GM23338 (cell line): Measurements from ENCODE around the gene MT1H. TPM values are rescaled to one million over a fixed set of nuclear protein-coding genes. Genes with fewer than 3 reads are reported as not detected.

Source experiments
- ATAC-seq: fragments of 200-7000 bp; cut with Tn5 transposase; 3 replicates; pipeline ENCODE4 v1.9.1; 2020
- DNase-seq: peaks from one replicate; pipeline ENCODE4 v3.0.0-alpha.2; 2015; ENCODE audit warnings: low spot score
- H2AFZ ChIP-seq: fragments of 200-600 bp; sonication (generic); 2 replicates; pipeline ENCODE4 v1.8.0; 2016; ENCODE audit warnings: antibody characterized with exemption, mild to moderate bottlenecking, moderate library complexity
- H3F3A ChIP-seq: fragments of 200-600 bp; sonication (generic); replicated peaks from 2 replicates; pipeline ENCODE4 v1.8.0; 2017; ENCODE audit warnings: antibody characterized with exemption, mixed run types, low read depth
- H3K27ac ChIP-seq: fragments of 200-600 bp; sonication (generic); 2 replicates; pipeline ENCODE4 v1.6.1; 2016; ENCODE audit warnings: low read depth
- H3K27me3 ChIP-seq: fragments of 200-600 bp; sonication (generic); 2 replicates; pipeline ENCODE4 v1.8.0; 2016; ENCODE audit warnings: mild to moderate bottlenecking, mixed run types, moderate library complexity; ENCODE audit not compliant: insufficient read depth
- H3K36me3 ChIP-seq: fragments of 200-600 bp; sonication (generic); 2 replicates; pipeline ENCODE4 v1.8.0; 2016; ENCODE audit warnings: mild to moderate bottlenecking; ENCODE audit not compliant: insufficient read depth
- H3K4me1 ChIP-seq: fragments of 200-600 bp; sonication (generic); 2 replicates; pipeline ENCODE4 v1.8.0; 2016; ENCODE audit warnings: mild to moderate bottlenecking, moderate library complexity; ENCODE audit not compliant: insufficient read depth
- H3K4me2 ChIP-seq: fragments of 200-600 bp; sonication (generic); 2 replicates; pipeline ENCODE4 v1.7.1; 2017; ENCODE audit warnings: mixed run types
- H3K4me3 ChIP-seq: fragments of 200-600 bp; sonication (generic); 2 replicates; pipeline ENCODE4 v1.6.1; 2016; ENCODE audit warnings: mixed run types
- H3K79me2 ChIP-seq: fragments of 200-600 bp; sonication (generic); replicated peaks from 2 replicates; pipeline ENCODE4 v1.8.0; 2017; ENCODE audit warnings: mild to moderate bottlenecking; ENCODE audit not compliant: insufficient read depth
- H3K9me2 ChIP-seq: fragments of 200-600 bp; sonication (generic); 2 replicates; pipeline ENCODE4 v1.8.0; 2017; ENCODE audit not compliant: insufficient read depth
- H4K20me1 ChIP-seq: fragments of 200-600 bp; sonication (generic); replicated peaks from 2 replicates; pipeline ENCODE4 v1.8.0; 2017; ENCODE audit warnings: mild to moderate bottlenecking; ENCODE audit not compliant: insufficient read depth
- H3K27ac Mint-ChIP-seq: 2 replicates; pipeline ENCODE4 v1.8.0; 2020; ENCODE audit warnings: inconsistent platforms, mild to moderate bottlenecking, moderate library complexity, mixed read lengths
- H3K27me3 Mint-ChIP-seq: 3 replicates; pipeline ENCODE4 v1.8.0; 2022; ENCODE audit warnings: low read depth, mild to moderate bottlenecking, moderate library complexity, mixed read lengths, inconsistent platforms; ENCODE audit not compliant: insufficient read depth, poor library complexity
- H3K36me3 Mint-ChIP-seq: 3 replicates; pipeline ENCODE4 v1.8.0; 2021; ENCODE audit warnings: low read depth, mild to moderate bottlenecking, inconsistent platforms, moderate library complexity, mixed read lengths
- H3K4me1 Mint-ChIP-seq: 3 replicates; pipeline ENCODE4 v1.8.0; 2020; ENCODE audit warnings: mild to moderate bottlenecking, inconsistent platforms, mixed read lengths
- H3K4me3 Mint-ChIP-seq: 3 replicates; pipeline ENCODE4 v1.8.0; 2021; ENCODE audit warnings: moderate library complexity, mild to moderate bottlenecking, inconsistent platforms, mixed read lengths
- H3K9me3 Mint-ChIP-seq: 3 replicates; pipeline ENCODE4 v1.8.0; 2020; ENCODE audit warnings: moderate library complexity, mild to moderate bottlenecking, inconsistent platforms, mixed read lengths
- CREB1 ChIP-seq: fragments of 250-450 bp; sonication (Bioruptor Pico); IDR thresholded peaks from 2 replicates; pipeline ENCODE4 v1.5.0; 2020; ENCODE audit warnings: low read depth, mild to moderate bottlenecking, moderate library complexity
- EZH2 ChIP-seq: fragments of 200-600 bp; sonication (generic); IDR thresholded peaks from one replicate; pipeline ENCODE4 v1.8.0; 2017; ENCODE audit warnings: antibody characterized with exemption, mild to moderate bottlenecking, low read depth; ENCODE audit not compliant: unreplicated experiment
- JUNB ChIP-seq: IDR thresholded peaks from one replicate; pipeline ENCODE4 v1.6.1; 2016; ENCODE audit warnings: antibody characterized with exemption; ENCODE audit not compliant: unreplicated experiment
- NANOG ChIP-seq: IDR thresholded peaks from 2 replicates; pipeline ENCODE4 v1.6.1; 2016; ENCODE audit warnings: antibody characterized with exemption, borderline replicate concordance
- ZNF114 ChIP-seq: fragments of 250-450 bp; sonication (Bioruptor Pico); IDR thresholded peaks from 2 replicates; pipeline ENCODE4 v1.5.0; 2020; ENCODE audit warnings: mild to moderate bottlenecking, moderate library complexity
- ZNF331 ChIP-seq: fragments of 250-450 bp; sonication (Bioruptor Pico); IDR thresholded peaks from 2 replicates; pipeline ENCODE4 v1.5.0; 2020; ENCODE audit warnings: low read depth, mild to moderate bottlenecking, moderate library complexity
- ZNF462 ChIP-seq: fragments of 250-450 bp; sonication (Bioruptor Pico); IDR thresholded peaks from 2 replicates; pipeline ENCODE4 v1.5.0; 2020; ENCODE audit warnings: mild to moderate bottlenecking, moderate library complexity
- polyA plus RNA-seq: library from polyadenylated mRNA; unstranded; fragments of >200 nt; fragmentation: Nextera tagmentation; extraction: Ambion mirVana; gene quantifications from 2 replicates; pipeline ENCODE4 v1.2.1, GENCODE V29; 2016
- total RNA-seq: library from RNA; depleted of rRNA; stranded (reverse); fragments of >200 nt; shearing (Covaris generic); gene quantifications from 2 replicates; pipeline ENCODE4 v1.2.3, GENCODE V29; 2014

The MT1H gene
- total and polyA plus RNA-seq, 2 experiments from 2014 or later: 52.3 to 425 TPM

GRCh38 chr16:56645311-56645710 lies 24.3 kb upstream of the MT1H start:
- Histone ChIP-seq H4K20me1 (no peaks in the 10 kb centered on the region), H3K27ac (no peak overlapping the region), H3K4me1 (peaks cover 12% of the 10 kb centered on the region; the same call in 1 of the 2 replicates), H3K4me3 (no peak overlapping the region), H3K9me2 (no peaks in the 10 kb centered on the region), H3K36me3 (no peaks in the 10 kb centered on the region), H3F3A (0 out of 2 replicates have a peak, but pooled peaks cover 6% of the 10 kb centered on the region), H3K4me2 (no peak overlapping the region), H3K27me3 (peaks cover 98% of the 10 kb centered on the region), H2AFZ (no peak overlapping the region), H3K79me2 (no peaks in the 10 kb centered on the region)
- TF ChIP-seq CREB1 (no peak), ZNF114 (CRISPR knock-in tag) (no peak), ZNF462 (CRISPR knock-in tag) (no peak), NANOG (no peak)
- Mint-ChIP-seq H3K27me3 (peaks cover 91% of the 10 kb centered on the region), H3K4me3 (no peak overlapping the region), H3K4me1 (peaks cover 30% of the 10 kb centered on the region), H3K36me3 (no peaks in the 10 kb centered on the region), H3K27ac (no peak overlapping the region), H3K9me3 (no peaks in the 10 kb centered on the region)
- no peak for DNase-seq
- ATAC-seq: no peak

- DNase-seq: no peak
- no peaks in the 10 kb centered on the region for H4K20me1 ChIP-seq
- Mint-ChIP-seq H3K36me3 (no peaks in the 10 kb centered on the region), H3K27me3 (peaks cover 85% of the 10 kb centered on the region), H3K9me3 (no peaks in the 10 kb centered on the region), H3K4me3 (no peak overlapping the region), H3K4me1 (peaks cover 30% of the 10 kb centered on the region), H3K27ac (no peak overlapping the region)
- peaks cover 98% of the 10 kb centered on the region for H3K27me3 ChIP-seq
- no peak overlapping the region for H3K27ac ChIP-seq
- H3F3A ChIP-seq: 0 out of 2 replicates have a peak, but pooled peaks cover 6% of the 10 kb centered on the region
- no peaks in the 10 kb centered on the region for H3K36me3 ChIP-seq
- H3K79me2 ChIP-seq: no peaks in the 10 kb centered on the region
- H3K9me2 ChIP-seq: no peaks in the 10 kb centered on the region
- H3K4me3 ChIP-seq: no peak overlapping the region
- no peak overlapping the region for H2AFZ ChIP-seq
- H3K4me1 ChIP-seq: peaks cover 12% of the 10 kb centered on the region; the same call in 1 of the 2 replicates
- no peak overlapping the region for H3K4me2 ChIP-seq
- no peak for ATAC-seq
- no peak for TF ChIP-seq CREB1
- no peak for TF ChIP-seq ZNF331
- TF ChIP-seq JUNB: no peak
- no peak for TF ChIP-seq EZH2
- TF ChIP-seq ZNF114 (CRISPR knock-in tag): no peak
- no peak for TF ChIP-seq ZNF462 (CRISPR knock-in tag)
Observed at GRCh38 chr16:56645838-56646237, 23.8 kb upstream of the MT1H start.
